Measurements from ENCODE around the gene LCE2A. TPM values are rescaled to one million over a fixed set of nuclear protein-coding genes. Genes with fewer than 3 reads are reported as not detected.

The LCE2A gene
- total and polyA plus RNA-seq, 2 donors from 2014 or later = not detected

- FAIRE-seq = no peak
- intact Hi-C loops (cut with DNase I) = no loop called here
These were observed 45.4 kb downstream of the LCE2A start for GRCh38 chr1:152743371-152744145.

GRCh38 chr1:152745289-152745704, 47.2 kb downstream of the LCE2A start:
- FAIRE-seq = no peak
- intact Hi-C loops (cut with DNase I) = no loop called here

More at GRCh38 chr1:152743371-152744145, 45.4 kb downstream of the LCE2A start:
- Histone ChIP-seq H3K4me1 (ENCODE audit: control insufficient read depth in 2 of 3, insufficient read depth in 2 of 3, low read depth in 1 of 3, low read length in 3 of 3) (no peaks in the 10 kb centered on the region), H3K9ac (ENCODE audit: low read length in 3 of 3) (no peak overlapping the region), H3K27me3 (ENCODE audit: control insufficient read depth, insufficient read depth, low read length) (no peaks in the 10 kb centered on the region), H3K27ac (ENCODE audit: low read depth in 2 of 2, low read length in 2 of 2) (no peak overlapping the region), H3K4me3 (ENCODE audit: low read length in 3 of 3) (no peak overlapping the region), H3K36me3 (ENCODE audit: control insufficient read depth in 2 of 3, insufficient read depth in 3 of 3, low read length in 3 of 3) (no peaks in the 10 kb centered on the region), H3K9me3 (ENCODE audit: control insufficient read depth in 2 of 3, insufficient read depth in 1 of 3, low read length in 3 of 3) (no peaks in the 10 kb centered on the region)
- no peak for TF ChIP-seq CTCF (IDR thresholded peaks at IDR 0.05; ENCODE audit: borderline replicate concordance, extremely low read depth, insufficient read depth)
- no peak for DNase-seq

GRCh38 chr1:152745765-152746444, 47.8 kb downstream of the LCE2A start:
- intact Hi-C loops (cut with DNase I) = no loop called here
- FAIRE-seq = no peak

More at GRCh38 chr1:152745289-152745704, 47.2 kb downstream of the LCE2A start:
- DNase-seq = no peak
- Histone ChIP-seq H3K27ac (ENCODE audit: low read depth in 2 of 2, low read length in 2 of 2) (no peak overlapping the region), H3K36me3 (ENCODE audit: control insufficient read depth in 2 of 3, insufficient read depth in 3 of 3, low read length in 3 of 3) (no peaks in the 10 kb centered on the region), H3K9ac (ENCODE audit: low read length in 3 of 3) (no peak overlapping the region), H3K27me3 (ENCODE audit: control insufficient read depth, insufficient read depth, low read length) (no peaks in the 10 kb centered on the region), H3K4me1 (ENCODE audit: control insufficient read depth in 2 of 3, insufficient read depth in 2 of 3, low read depth in 1 of 3, low read length in 3 of 3) (no peaks in the 10 kb centered on the region), H3K9me3 (ENCODE audit: control insufficient read depth in 2 of 3, insufficient read depth in 1 of 3, low read length in 3 of 3) (no peaks in the 10 kb centered on the region), H3K4me3 (ENCODE audit: low read length in 3 of 3) (no peak overlapping the region)
- TF ChIP-seq CTCF (IDR thresholded peaks at IDR 0.05; ENCODE audit: borderline replicate concordance, extremely low read depth, insufficient read depth) = no peak

More at GRCh38 chr1:152745765-152746444, 47.8 kb downstream of the LCE2A start:
- no peak for TF ChIP-seq CTCF (IDR thresholded peaks at IDR 0.05; ENCODE audit: borderline replicate concordance, extremely low read depth, insufficient read depth)
- no peaks in the 10 kb centered on the region for H3K27me3 ChIP-seq (ENCODE audit: control insufficient read depth, insufficient read depth, low read length)
- no peaks in the 10 kb centered on the region for H3K36me3 ChIP-seq (ENCODE audit: control insufficient read depth in 2 of 3, insufficient read depth in 3 of 3, low read length in 3 of 3)
- no peaks in the 10 kb centered on the region for H3K9me3 ChIP-seq (ENCODE audit: control insufficient read depth in 2 of 3, insufficient read depth in 1 of 3, low read length in 3 of 3)
- H3K27ac ChIP-seq (ENCODE audit: low read depth in 2 of 2, low read length in 2 of 2) = no peak overlapping the region
- H3K4me1 ChIP-seq (ENCODE audit: control insufficient read depth in 2 of 3, insufficient read depth in 2 of 3, low read depth in 1 of 3, low read length in 3 of 3) = no peaks in the 10 kb centered on the region
- H3K4me3 ChIP-seq (ENCODE audit: low read length in 3 of 3) = no peak overlapping the region
- DNase-seq = no peak
- H3K9ac ChIP-seq (ENCODE audit: low read length in 3 of 3) = no peak overlapping the region

Data from kidney (tissue), 14 donors.